Transverse colon (tissue), 4 donors: ENCODE measurements around the gene MSI2. TPM values are rescaled to one million over a fixed set of nuclear protein-coding genes. Genes with fewer than 3 reads are reported as not detected.

Experiments used
- DNase-seq: peaks from one replicate; pipeline ENCODE4 v3.0.0-alpha.2; 2019
- H3K27ac ChIP-seq, 4 donors: fragments of 200-600 bp; sonication (generic); 2 replicates each; pipeline ENCODE4 v1.5.1; 2016 to 2018; ENCODE audit warnings: inconsistent platforms in 4 of 4
- H3K27me3 ChIP-seq: fragments of 200-600 bp; sonication (generic); 2 replicates; pipeline ENCODE4 v1.5.1; 2017; ENCODE audit warnings: inconsistent platforms
- H3K36me3 ChIP-seq, 4 donors: fragments of 200-600 bp; sonication (generic); 2 replicates each; pipeline ENCODE4 v1.5.1; 2017 to 2019; ENCODE audit warnings: inconsistent platforms in 4 of 4
- H3K4me1 ChIP-seq, 4 donors: fragments of 200-600 bp; sonication (generic); 2 replicates each; pipeline ENCODE4 v1.5.1; 2017 to 2020; ENCODE audit warnings: inconsistent platforms in 4 of 4
- H3K4me3 ChIP-seq, 4 donors: fragments of 200-600 bp; sonication (generic); 1 replicate in 1 of 4; 2 replicates in 3 of 4; pipeline versions ENCODE4 v1.5.1 to v1.6.1; 2017 to 2019; ENCODE audit warnings: inconsistent platforms in 4 of 4
- H3K9me3 ChIP-seq, 2 donors: fragments of 200-600 bp; sonication (generic); 2 replicates each; pipeline ENCODE4 v1.5.1; 2017 to 2019; ENCODE audit warnings: inconsistent platforms in 2 of 2
- EP300 ChIP-seq: sonication (generic); formaldehyde crosslinking; IDR thresholded peaks from one replicate; pipeline ENCODE4 v1.6.1; 2017; ENCODE audit warnings: antibody characterized with exemption, low read depth
- POLR2A ChIP-seq: fragments of 450-650 bp; IDR thresholded peaks from one replicate; pipeline ENCODE4 v1.6.1; 2016; ENCODE audit warnings: antibody characterized with exemption, mild to moderate bottlenecking, moderate library complexity
- POLR2AphosphoS5 ChIP-seq, 3 donors: sonication (generic); formaldehyde crosslinking; IDR thresholded peaks; one replicate each; pipeline ENCODE4 v1.6.1; 2016; ENCODE audit warnings: antibody characterized with exemption in 3 of 3
- WGBS, 2 donors: methylation state at CpG; one replicate each; pipeline ENCODE4 v1.1.5; 2018; ENCODE audit warnings: low coverage in 1 of 2; 5-methylcytosine and 5-hydroxymethylcytosine counted together
- in situ Hi-C, 4 donors: fragments of 200-750 bp; cut with MboI; loops; one replicate each; pipeline versions ENCODE4 v1.15.0 to v1.15.1; 2017; ENCODE audit warnings: low sequenced_read_pairs in 3 of 4, low pct_ligation_motif_present in 1 of 4, low pct_unique_long_range_greater_than_20kb in 1 of 4
- intact Hi-C: fragments of 100-400 bp; cut with DNase I; formaldehyde crosslinking; loops from one replicate; pipeline ENCODE4 v1.15.1; 2023; ENCODE audit warnings: low total_unique reads
- total RNA-seq, 4 donors: library from RNA; depleted of rRNA; stranded (reverse); fragments of >200 nt; gene quantifications; one replicate each; pipeline ENCODE4 v1.1.0, GENCODE V29; 2016
- TF ChIP-seq, protein P1 (sequence below), 5 experiments: fragments of 200-600 bp in 3 of 5; fragments of 450-650 bp in 2 of 5; sonication (generic) in 3 of 5; IDR thresholded peaks; 1 replicate in 2 of 5; 2 replicates in 3 of 5; pipeline ENCODE4 v1.5.1; 2016 to 2017; ENCODE audit warnings: antibody characterized with exemption in 5 of 5, inconsistent platforms in 3 of 5, mild to moderate bottlenecking in 2 of 5, moderate library complexity in 1 of 5

The MSI2 gene
- total RNA-seq, 4 donors from 2014 or later, result 20.6 to 36.0 (median 29.3) TPM

DNA sequence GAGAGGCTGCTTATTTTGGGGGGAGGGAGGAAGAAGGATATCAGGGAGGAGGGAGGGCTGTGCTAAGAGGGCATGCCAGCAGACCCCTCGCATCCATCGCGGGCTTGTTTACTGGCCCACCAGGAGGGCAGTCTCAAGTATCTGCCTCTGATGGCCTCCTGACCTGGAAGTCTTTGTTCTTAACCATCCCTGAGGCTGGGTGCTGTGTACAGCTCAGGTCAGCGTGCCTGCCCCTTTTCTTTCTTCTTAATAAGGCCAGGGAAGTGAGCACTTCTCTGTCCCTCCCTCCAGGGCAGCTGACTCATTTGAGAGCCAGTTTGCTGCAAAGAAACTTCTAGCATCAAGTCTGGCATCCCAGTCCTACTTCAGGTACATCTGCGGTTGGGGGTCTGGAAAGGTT is 331.8 kb downstream of the MSI2 start:
- WGBS, 2 donors, result 95 to 100% methylated on average over 2 to 5 of the region's 5 CpGs
- Histone ChIP-seq H3K27ac (no peak overlapping the region), H3K4me3 (no peak overlapping the region), H3K4me1 (no peaks in the 10 kb centered on the region), H3K27me3 (no peaks in the 10 kb centered on the region), H3K36me3 (no peaks in the 10 kb centered on the region), H3K9me3 (no peaks in the 10 kb centered on the region)
- DNase-seq, result no peak
- intact Hi-C loops (no loop called here), in situ Hi-C loops (no loop called here)
- no peak for TF ChIP-seq POLR2AphosphoS5 (IDR thresholded peaks at IDR 0.05)
- TF ChIP-seq, protein P1, sequence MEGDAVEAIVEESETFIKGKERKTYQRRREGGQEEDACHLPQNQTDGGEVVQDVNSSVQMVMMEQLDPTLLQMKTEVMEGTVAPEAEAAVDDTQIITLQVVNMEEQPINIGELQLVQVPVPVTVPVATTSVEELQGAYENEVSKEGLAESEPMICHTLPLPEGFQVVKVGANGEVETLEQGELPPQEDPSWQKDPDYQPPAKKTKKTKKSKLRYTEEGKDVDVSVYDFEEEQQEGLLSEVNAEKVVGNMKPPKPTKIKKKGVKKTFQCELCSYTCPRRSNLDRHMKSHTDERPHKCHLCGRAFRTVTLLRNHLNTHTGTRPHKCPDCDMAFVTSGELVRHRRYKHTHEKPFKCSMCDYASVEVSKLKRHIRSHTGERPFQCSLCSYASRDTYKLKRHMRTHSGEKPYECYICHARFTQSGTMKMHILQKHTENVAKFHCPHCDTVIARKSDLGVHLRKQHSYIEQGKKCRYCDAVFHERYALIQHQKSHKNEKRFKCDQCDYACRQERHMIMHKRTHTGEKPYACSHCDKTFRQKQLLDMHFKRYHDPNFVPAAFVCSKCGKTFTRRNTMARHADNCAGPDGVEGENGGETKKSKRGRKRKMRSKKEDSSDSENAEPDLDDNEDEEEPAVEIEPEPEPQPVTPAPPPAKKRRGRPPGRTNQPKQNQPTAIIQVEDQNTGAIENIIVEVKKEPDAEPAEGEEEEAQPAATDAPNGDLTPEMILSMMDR (IDR thresholded peaks at IDR 0.05), result no peak
- no peak for TF ChIP-seq POLR2A
- no peak for TF ChIP-seq EP300

DNA sequence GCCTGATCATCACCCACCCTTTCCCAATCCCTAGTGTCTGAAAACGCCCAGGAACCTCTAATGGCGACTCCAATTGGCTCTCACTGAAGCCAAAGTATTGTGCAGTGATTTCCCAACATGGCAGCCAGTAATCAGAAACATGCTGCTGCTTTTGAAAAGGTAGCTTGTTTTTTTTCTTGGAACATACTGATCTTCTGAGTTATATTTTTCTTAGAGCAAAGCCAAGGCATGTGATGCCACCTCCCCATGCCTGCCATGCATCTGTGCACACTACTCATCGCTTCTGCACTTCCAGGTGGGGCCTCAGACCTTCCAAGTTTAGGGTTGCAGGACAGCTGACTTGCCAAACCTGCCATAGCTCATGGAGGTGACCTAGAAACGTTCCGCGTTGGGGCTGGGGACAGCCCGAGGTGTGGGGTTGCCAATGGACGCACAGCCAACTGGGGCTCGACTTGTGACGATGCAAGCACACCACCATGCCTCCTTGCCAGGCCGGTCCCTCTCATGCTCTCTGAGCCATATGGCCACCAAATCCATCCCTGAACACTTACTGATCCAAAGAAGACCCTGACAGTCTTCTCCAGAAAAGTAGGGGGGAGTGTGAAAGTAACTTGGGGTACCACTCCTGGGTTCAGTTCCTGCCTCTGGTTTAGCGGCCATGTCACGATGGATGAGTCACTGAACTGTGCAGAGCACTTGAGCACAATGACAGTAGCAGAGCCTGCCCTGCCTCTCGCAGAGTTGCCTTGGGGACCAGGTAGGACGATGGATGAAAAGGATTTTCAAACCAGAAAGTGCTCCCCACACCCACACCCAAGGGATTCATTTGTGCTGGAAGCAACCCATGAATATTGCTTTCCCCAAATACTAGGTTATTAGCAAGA is 333.1 kb downstream of the MSI2 start:
- DNase-seq, result no peak
- TF ChIP-seq, protein P1 (IDR thresholded peaks at IDR 0.05), result no peak
- TF ChIP-seq EP300 (no peak), POLR2AphosphoS5 (IDR thresholded peaks at IDR 0.05) (no peak), POLR2A (no peak)
- H3K36me3 ChIP-seq, result no peaks in the 10 kb centered on the region
- no peaks in the 10 kb centered on the region for H3K4me1 ChIP-seq
- H3K27ac ChIP-seq, result no peak overlapping the region
- H3K27me3 ChIP-seq, result no peaks in the 10 kb centered on the region
- H3K4me3 ChIP-seq, result no peak overlapping the region
- in situ Hi-C loops, result no loop called here
- 93 to 96% methylated on average over 4 to 15 of the region's 15 CpGs for WGBS, 2 donors
- intact Hi-C loops, result no loop called here
- no peaks in the 10 kb centered on the region for H3K9me3 ChIP-seq

DNA sequence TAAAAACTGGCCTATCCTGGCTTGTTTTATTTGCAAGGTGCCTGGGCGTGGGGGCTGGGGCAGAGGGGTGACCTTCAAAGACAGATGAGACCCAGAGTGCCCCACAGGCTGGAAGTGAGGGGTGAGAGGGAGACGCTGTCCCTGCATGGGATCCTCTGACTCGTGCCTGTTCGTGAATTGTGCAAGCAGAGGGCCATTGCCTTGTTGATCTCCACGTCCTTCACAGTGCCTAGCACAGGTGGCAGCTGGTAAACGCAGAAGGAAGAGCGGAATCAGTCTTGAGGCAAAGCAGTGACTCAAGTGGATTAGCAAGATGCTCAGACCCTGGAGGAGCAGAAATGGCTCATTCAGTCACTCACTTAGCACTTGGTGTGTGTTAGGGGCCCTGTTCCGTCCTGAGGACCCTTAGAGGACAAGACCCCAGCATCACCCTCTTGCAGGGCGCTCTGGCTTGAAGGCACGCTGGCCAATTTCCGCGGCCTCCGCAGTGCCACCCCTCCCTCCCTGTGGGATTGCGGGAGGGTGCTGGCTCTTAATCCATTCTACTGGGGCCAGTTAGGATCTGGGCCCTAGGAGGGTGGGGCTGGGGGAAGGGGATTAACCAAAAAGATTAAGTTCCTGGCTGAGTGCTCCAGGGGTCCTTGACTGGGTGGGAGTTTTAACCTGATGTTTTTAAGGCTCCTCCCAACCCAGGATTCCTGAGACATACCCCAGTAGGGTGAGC is 337.6 kb downstream of the MSI2 start:
- Histone ChIP-seq H3K36me3 (no peaks in the 10 kb centered on the region), H3K27ac (no peak overlapping the region), H3K27me3 (no peaks in the 10 kb centered on the region), H3K4me3 (no peak overlapping the region), H3K4me1 (peaks cover 0 to 8% (median 3%) of the 10 kb centered on the region in 4 donors), H3K9me3 (no peaks in the 10 kb centered on the region)
- TF ChIP-seq, protein P1 (IDR thresholded peaks at IDR 0.05), result no peak
- TF ChIP-seq EP300 (no peak), POLR2A (no peak), POLR2AphosphoS5 (IDR thresholded peaks at IDR 0.05) (no peak)
- DNase-seq, result no peak
- in situ Hi-C loops (no loop called here), intact Hi-C loops (no loop called here)
- WGBS, 2 donors, result 96 to 100% methylated on average over 1 to 14 of the region's 14 CpGs

DNA sequence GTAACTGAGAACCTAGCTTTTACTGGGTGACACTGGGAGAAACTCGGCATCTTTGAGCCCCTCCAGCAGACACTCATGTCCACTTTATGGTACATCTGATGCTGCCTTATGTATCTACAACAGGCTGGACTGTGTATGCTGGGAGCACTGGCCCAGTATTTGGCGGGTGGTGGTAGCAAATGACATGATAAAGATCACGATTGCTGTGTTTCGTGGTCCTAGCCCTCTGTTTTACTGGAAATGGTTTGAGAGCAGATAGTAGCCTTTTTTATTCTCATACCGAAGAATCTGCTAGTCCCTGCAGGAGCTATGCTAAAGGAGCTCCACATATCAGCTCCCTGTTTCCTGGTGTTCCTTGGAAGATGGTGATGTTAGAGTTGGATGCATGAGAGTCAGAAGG is 338.4 kb downstream of the MSI2 start:
- no peak overlapping the region for H3K27ac ChIP-seq
- intact Hi-C loops, result no loop called here
- 100% methylated on average over 5 of the region's 5 CpGs; no CpG with 5 or more reads in 1 of the 2 donors for WGBS, 2 donors
- no peak for TF ChIP-seq POLR2A
- TF ChIP-seq EP300, result no peak
- TF ChIP-seq, protein P1 (IDR thresholded peaks at IDR 0.05), result no peak
- no peak for TF ChIP-seq POLR2AphosphoS5 (IDR thresholded peaks at IDR 0.05)
- peaks cover 0 to 11% (median 4%) of the 10 kb centered on the region in 4 donors for H3K4me1 ChIP-seq
- no peaks in the 10 kb centered on the region for H3K9me3 ChIP-seq
- H3K4me3 ChIP-seq, result no peak overlapping the region
- in situ Hi-C loops, result no loop called here
- no peaks in the 10 kb centered on the region for H3K27me3 ChIP-seq
- H3K36me3 ChIP-seq, result no peaks in the 10 kb centered on the region
- DNase-seq, result no peak
